Measurements from ENCODE around the gene LIG3. TPM values are rescaled to one million over a fixed set of nuclear protein-coding genes. Genes with fewer than 3 reads are reported as not detected.

The LIG3 gene
- total and polyA plus RNA-seq, 2 of the 4 experiments (the other 2 are of a cell fraction), result 36.4 to 41.9 TPM

GRCh38 chr17:35011671-35012216 is 31.4 kb downstream of the LIG3 start:
- no peak for ATAC-seq (ENCODE audit: low read depth)
- Histone ChIP-seq H2AFZ (replicated peaks; ENCODE audit: low read length, poor library complexity) (no peak overlapping the region), H4K5ac (ENCODE audit: low read depth, low read length) (no peak overlapping the region), H3K27ac (ENCODE audit: insufficient read depth, low read length) (no peak overlapping the region), H3K9me1 (ENCODE audit: insufficient read depth, low read length) (peaks cover 9% of the 10 kb centered on the region), H2AK5ac (ENCODE audit: low read depth, low read length) (no peak overlapping the region), H2BK15ac (ENCODE audit: low read depth, low read length) (no peak overlapping the region), H3K4ac (ENCODE audit: low read depth, low read length) (no peak overlapping the region), H2AK9ac (replicated peaks; ENCODE audit: low read depth, low read length, poor library complexity) (no peak overlapping the region), H3K36me3 (ENCODE audit: control insufficient read depth, insufficient read depth, low read length) (peaks cover 28% of the 10 kb centered on the region), H3K14ac (replicated peaks; ENCODE audit: low read depth, low read length) (no peak overlapping the region), H3K56ac (ENCODE audit: extremely low read depth, insufficient read depth, low read length) (no peak overlapping the region), H3K9ac (ENCODE audit: low read depth, low read length) (no peak overlapping the region), H4K8ac (ENCODE audit: low read depth in 2 of 2, low read length in 2 of 2) (no peak overlapping the region), H2BK5ac (ENCODE audit: low read depth, low read length, poor library complexity, severe bottlenecking) (no peak overlapping the region), H4K20me1 (ENCODE audit: insufficient read depth, low read length) (no peaks in the 10 kb centered on the region), H3K23ac (ENCODE audit: low read depth, low read length) (no peak overlapping the region; the same call in 1 of the 2 replicates), H4K91ac (ENCODE audit: insufficient read depth, low read depth, low read length) (no peak overlapping the region), H3K4me1 (ENCODE audit: control insufficient read depth, insufficient read depth, low read length) (no peaks in the 10 kb centered on the region), H3K18ac (ENCODE audit: low read depth, low read length) (no peak overlapping the region), H2BK20ac (ENCODE audit: low read depth, low read length) (no peak overlapping the region), H3K79me1 (ENCODE audit: low read depth in 1 of 2, low read length in 2 of 2) (peaks cover 0 to 23% of the 10 kb centered on the region in 2 experiments; a peak in 2 of 4 replicates), H3K9me3 (ENCODE audit: control insufficient read depth, insufficient read depth, low read length) (no peaks in the 10 kb centered on the region), H3K4me2 (ENCODE audit: low read depth, low read length) (no peak overlapping the region), H2BK120ac (ENCODE audit: low read depth, low read length) (no peak overlapping the region), H3K4me3 (ENCODE audit: insufficient read depth, low read depth, low read length) (no peak overlapping the region), H3K27me3 (ENCODE audit: control insufficient read depth, insufficient read depth, low read length) (no peaks in the 10 kb centered on the region)
- TF ChIP-seq RAD21 (IDR thresholded peaks at IDR 0.05; ENCODE audit: low read length), result no peak
- no peak for TF ChIP-seq MAZ (IDR thresholded peaks at IDR 0.05; ENCODE audit: borderline replicate concordance, low read depth, low read length)
- no peak for TF ChIP-seq RFX5 (IDR thresholded peaks at IDR 0.05; ENCODE audit: low read depth, low read length)
- TF ChIP-seq CEBPB (IDR thresholded peaks at IDR 0.05; ENCODE audit: low read depth, low read length), result no peak
- no peak for TF ChIP-seq USF2 (IDR thresholded peaks at IDR 0.05; ENCODE audit: low read depth, low read length)
- no peak for TF ChIP-seq MAFK (IDR thresholded peaks at IDR 0.05; ENCODE audit: low read depth, low read length)
- TF ChIP-seq FOS (IDR thresholded peaks at IDR 0.05; ENCODE audit: low read depth, low read length), result no peak
- no peak for TF ChIP-seq POLR2A (IDR thresholded peaks at IDR 0.05; ENCODE audit: low read depth, low read length)
- TF ChIP-seq BHLHE40 (IDR thresholded peaks at IDR 0.05; ENCODE audit: low read depth, low read length), result no peak
- dilution Hi-C loops (cut with HindIII; ENCODE audit: low sequenced_read_pairs, unreplicated experiment), result no loop called here
- DNase-seq, result peak; percentile 11
- BruUV-seq (replicated peaks), result no TSS peak
- WGBS, 2 experiments (ENCODE audit: extremely low coverage in 2 of 2, insufficient read length in 1 of 2), result 67% methylated on average over 4 of the region's 5 CpGs; no CpG with 5 or more reads in 1 of the 2 experiments
- POLR2A ChIA-PET (ENCODE audit: unreplicated experiment), result no interaction called here
- intact Hi-C loops (cut with micrococcal nuclease), result no loop called here
- in situ Hi-C loops (cut with MboI; ENCODE audit: low sequenced_read_pairs), result no loop called here
- CTCF ChIA-PET, result no interaction called here
